T-helper 17 cell (primary cell): ENCODE measurements around the gene PPA2. TPM values are rescaled to one million over a fixed set of nuclear protein-coding genes. Genes with fewer than 3 reads are reported as not detected.

Experiments
- ATAC-seq: fragments of 150-1000 bp; cut with Tn5 transposase; 2 replicates; pipeline ENCODE4 v1.10.0; 2021; ENCODE audit warnings: mild to moderate bottlenecking, moderate library complexity
- DNase-seq, 3 donors: peaks; one replicate each; pipeline versions ENCODE4 v3.0.0 to v3.0.0-alpha.2; 2020 to 2021
- H3K9me3 ChIP-seq: one replicate; pipeline ENCODE4 v1.7.0; 2013; ENCODE audit warnings: low read length, mild to moderate bottlenecking; ENCODE audit not compliant: control insufficient read depth, poor library complexity, severe bottlenecking
- H3K27ac Mint-ChIP-seq: one replicate; pipeline ENCODE4 v1.8.0; 2022; ENCODE audit warnings: mild to moderate bottlenecking, moderate library complexity, mixed read lengths
- H3K27me3 Mint-ChIP-seq: one replicate; pipeline ENCODE4 v1.8.0; 2022; ENCODE audit warnings: mixed read lengths
- H3K36me3 Mint-ChIP-seq: one replicate; pipeline ENCODE4 v1.8.0; 2022; ENCODE audit warnings: low read depth, mixed read lengths
- H3K4me1 Mint-ChIP-seq: one replicate; pipeline ENCODE4 v1.8.0; 2022; ENCODE audit warnings: mild to moderate bottlenecking, mixed read lengths
- H3K4me3 Mint-ChIP-seq: one replicate; pipeline ENCODE4 v1.8.0; 2022; ENCODE audit warnings: mild to moderate bottlenecking, moderate library complexity, mixed read lengths
- total RNA-seq, 4 donors: library from RNA in 2 of 4; stranded (reverse) in 2 of 4; gene quantifications; one replicate each; pipeline ENCODE4 v1.2.3 and lab custom pipeline; 2022 to 2026

Gene PPA2
- total RNA-seq, 2 donors from 2014 or later, result 46.1 to 67.0 TPM

- H3K9me3 ChIP-seq, result no peaks in the 10 kb centered on the region
- Mint-ChIP-seq H3K36me3 (peaks cover 9% of the 10 kb centered on the region), H3K4me1 (peaks cover 14% of the 10 kb centered on the region), H3K27me3 (no peaks in the 10 kb centered on the region), H3K4me3 (no peak overlapping the region), H3K27ac (no peak overlapping the region)
- DNase-seq (no peak), ATAC-seq (no peak)
Measured at GRCh38 chr4:105453550-105454205, 20.2 kb downstream of the PPA2 start.

- no peaks in the 10 kb centered on the region for H3K9me3 ChIP-seq
- no peak for DNase-seq
- Mint-ChIP-seq H3K4me3 (no peak overlapping the region), H3K27me3 (no peaks in the 10 kb centered on the region), H3K4me1 (peaks cover 10% of the 10 kb centered on the region), H3K36me3 (peaks cover 8% of the 10 kb centered on the region), H3K27ac (no peak overlapping the region)
- ATAC-seq, result no peak
Measured at GRCh38 chr4:105451346-105451745, 22.5 kb downstream of the PPA2 start.

GRCh38 chr4:105440890-105441289 lies 33.0 kb downstream of the PPA2 start:
- H3K36me3 Mint-ChIP-seq, result peaks cover 7% of the 10 kb centered on the region
- no peak overlapping the region for H3K27ac Mint-ChIP-seq
- no peak overlapping the region for H3K4me3 Mint-ChIP-seq
- no peak for ATAC-seq
- no peaks in the 10 kb centered on the region for H3K9me3 ChIP-seq
- DNase-seq, result no peak
- no peaks in the 10 kb centered on the region for H3K4me1 Mint-ChIP-seq
- H3K27me3 Mint-ChIP-seq, result no peaks in the 10 kb centered on the region

GRCh38 chr4:105437637-105438036 lies 36.2 kb downstream of the PPA2 start:
- no peak for ATAC-seq
- Mint-ChIP-seq H3K4me1 (no peaks in the 10 kb centered on the region), H3K36me3 (peaks cover 15% of the 10 kb centered on the region), H3K4me3 (no peak overlapping the region), H3K27me3 (no peaks in the 10 kb centered on the region), H3K27ac (no peak overlapping the region)
- peaks cover 3% of the 10 kb centered on the region for H3K9me3 ChIP-seq
- DNase-seq, result no peak

- Mint-ChIP-seq H3K36me3 (peaks cover 18% of the 10 kb centered on the region), H3K27me3 (no peaks in the 10 kb centered on the region), H3K27ac (no peak overlapping the region), H3K4me1 (no peaks in the 10 kb centered on the region), H3K4me3 (no peak overlapping the region)
- ATAC-seq, result no peak
- H3K9me3 ChIP-seq, result peaks cover 3% of the 10 kb centered on the region
- DNase-seq, result no peak
Measured at GRCh38 chr4:105436414-105436813, 37.4 kb downstream of the PPA2 start.

GRCh38 chr4:105434940-105435339 lies 38.9 kb downstream of the PPA2 start:
- Mint-ChIP-seq H3K27me3 (no peaks in the 10 kb centered on the region), H3K4me1 (no peaks in the 10 kb centered on the region), H3K4me3 (no peak overlapping the region), H3K27ac (no peak overlapping the region), H3K36me3 (peaks cover 14% of the 10 kb centered on the region)
- peaks cover 3% of the 10 kb centered on the region for H3K9me3 ChIP-seq
- ATAC-seq, result no peak
- no peak for DNase-seq

GRCh38 chr4:105433421-105433820 lies 40.4 kb downstream of the PPA2 start:
- H3K4me3 Mint-ChIP-seq, result no peak overlapping the region
- no peaks in the 10 kb centered on the region for H3K27me3 Mint-ChIP-seq
- no peak overlapping the region for H3K27ac Mint-ChIP-seq
- no peak for ATAC-seq
- H3K9me3 ChIP-seq, result peaks cover 3% of the 10 kb centered on the region
- DNase-seq, result no peak
- H3K4me1 Mint-ChIP-seq, result no peaks in the 10 kb centered on the region
- H3K36me3 Mint-ChIP-seq, result peaks cover 14% of the 10 kb centered on the region

- H3K4me3 Mint-ChIP-seq, result no peak overlapping the region
- peaks cover 3% of the 10 kb centered on the region for H3K9me3 ChIP-seq
- H3K27ac Mint-ChIP-seq, result no peak overlapping the region
- H3K4me1 Mint-ChIP-seq, result no peaks in the 10 kb centered on the region
- ATAC-seq (no peak), DNase-seq (no peak)
- H3K27me3 Mint-ChIP-seq, result no peaks in the 10 kb centered on the region
- H3K36me3 Mint-ChIP-seq, result peaks cover 14% of the 10 kb centered on the region
Measured at GRCh38 chr4:105432438-105432837, 41.4 kb downstream of the PPA2 start.

- no peaks in the 10 kb centered on the region for H3K27me3 Mint-ChIP-seq
- H3K27ac Mint-ChIP-seq, result no peak overlapping the region
- ATAC-seq, result no peak
- no peak for DNase-seq
- H3K4me3 Mint-ChIP-seq, result no peak overlapping the region
- H3K4me1 Mint-ChIP-seq, result peaks cover 4% of the 10 kb centered on the region
- peaks cover 3% of the 10 kb centered on the region for H3K9me3 ChIP-seq
- peaks cover 13% of the 10 kb centered on the region for H3K36me3 Mint-ChIP-seq
Measured at GRCh38 chr4:105430811-105431210, 43.1 kb downstream of the PPA2 start.

GRCh38 chr4:105426187-105426897 lies 47.5 kb downstream of the PPA2 start:
- Mint-ChIP-seq H3K4me1 (peaks cover 9% of the 10 kb centered on the region), H3K27me3 (no peaks in the 10 kb centered on the region), H3K4me3 (no peak overlapping the region), H3K27ac (peak overlapping the region; percentile 4), H3K36me3 (peaks cover 10% of the 10 kb centered on the region)
- DNase-seq (no peak), ATAC-seq (no peak)
- no peaks in the 10 kb centered on the region for H3K9me3 ChIP-seq

GRCh38 chr4:105422207-105422920 lies 51.5 kb downstream of the PPA2 start:
- no peak overlapping the region for H3K27ac Mint-ChIP-seq
- H3K4me3 Mint-ChIP-seq, result no peak overlapping the region
- ATAC-seq (no peak), DNase-seq (no peak)
- peaks cover 13% of the 10 kb centered on the region for H3K4me1 Mint-ChIP-seq
- H3K36me3 Mint-ChIP-seq, result peaks cover 11% of the 10 kb centered on the region
- H3K27me3 Mint-ChIP-seq, result no peaks in the 10 kb centered on the region
- no peaks in the 10 kb centered on the region for H3K9me3 ChIP-seq

GRCh38 chr4:105417624-105418023 lies 56.2 kb downstream of the PPA2 start:
- H3K27me3 Mint-ChIP-seq, result no peaks in the 10 kb centered on the region
- H3K9me3 ChIP-seq, result no peaks in the 10 kb centered on the region
- DNase-seq (no peak), ATAC-seq (no peak)
- H3K4me1 Mint-ChIP-seq, result peaks cover 4% of the 10 kb centered on the region
- H3K4me3 Mint-ChIP-seq, result no peak overlapping the region
- H3K36me3 Mint-ChIP-seq, result peaks cover 2% of the 10 kb centered on the region
- no peak overlapping the region for H3K27ac Mint-ChIP-seq

- DNase-seq (no peak), ATAC-seq (no peak)
- H3K4me3 Mint-ChIP-seq, result no peak overlapping the region
- no peaks in the 10 kb centered on the region for H3K27me3 Mint-ChIP-seq
- no peaks in the 10 kb centered on the region for H3K36me3 Mint-ChIP-seq
- H3K4me1 Mint-ChIP-seq, result peaks cover 2% of the 10 kb centered on the region
- no peaks in the 10 kb centered on the region for H3K9me3 ChIP-seq
- H3K27ac Mint-ChIP-seq, result no peak overlapping the region
Measured at GRCh38 chr4:105415281-105415744, 58.5 kb downstream of the PPA2 start.
